HEK293 (cell line): ENCODE data around the gene CRB3.
A peak's percentile ranks its signal among the peaks of the same experiment; 100 is the strongest.

Experiments used
- GLIS1 ChIP-seq: fragments of 450-650 bp; formaldehyde crosslinking; IDR thresholded peaks from 2 replicates; pipeline ENCODE4 v1.5.1; 2016; ENCODE audit warnings: missing biosample characterization, missing genetic modification characterization
- MEIS1 ChIP-seq: sonication (generic); formaldehyde crosslinking; IDR thresholded peaks from 2 replicates; pipeline ENCODE4 v1.8.1; 2022; ENCODE audit warnings: missing genetic modification reagents, mild to moderate bottlenecking, borderline replicate concordance
- OSR2 ChIP-seq: fragments of 450-650 bp; formaldehyde crosslinking; IDR thresholded peaks from 2 replicates; pipeline ENCODE4 v1.5.1; 2016; ENCODE audit warnings: missing biosample characterization, missing genetic modification characterization
- RBAK ChIP-seq: fragments of 450-650 bp; formaldehyde crosslinking; IDR thresholded peaks from 2 replicates; pipeline ENCODE4 v1.5.1; 2016; ENCODE audit warnings: missing biosample characterization, missing genetic modification characterization
- TRIM28 ChIP-seq: IDR thresholded peaks from 2 replicates; pipeline ENCODE4 v1.6.1; 2011; ENCODE audit warnings: low read length, control low read depth, borderline replicate concordance
- ZBTB8A ChIP-seq: fragments of 450-650 bp; formaldehyde crosslinking; IDR thresholded peaks from 2 replicates; pipeline ENCODE4 v1.5.1; 2016; ENCODE audit warnings: missing biosample characterization, missing genetic modification characterization
- ZFHX2 ChIP-seq: fragments of 450-650 bp; formaldehyde crosslinking; conservative IDR thresholded peaks from 2 replicates; pipeline ENCODE4 v1.5.1; 2016; ENCODE audit warnings: missing biosample characterization, missing genetic modification characterization
- ZIC2 ChIP-seq: fragments of 450-650 bp; formaldehyde crosslinking; IDR thresholded peaks from 2 replicates; pipeline ENCODE4 v1.5.1; 2016; ENCODE audit warnings: missing biosample characterization, missing genetic modification characterization
- ZNF138 ChIP-seq: fragments of 450-650 bp; formaldehyde crosslinking; IDR thresholded peaks from 2 replicates; pipeline ENCODE4 v1.5.1; 2016; ENCODE audit warnings: missing biosample characterization, missing genetic modification characterization, borderline replicate concordance
- ZNF23 ChIP-seq: fragments of 450-650 bp; formaldehyde crosslinking; IDR thresholded peaks from 2 replicates; pipeline ENCODE4 v1.5.1; 2016; ENCODE audit warnings: missing biosample characterization, missing genetic modification characterization, borderline replicate concordance
- ZNF311 ChIP-seq: fragments of 450-650 bp; formaldehyde crosslinking; IDR thresholded peaks from 2 replicates; pipeline ENCODE4 v1.5.1; 2017; ENCODE audit warnings: missing biosample characterization, missing genetic modification characterization, borderline replicate concordance
- ZNF350 ChIP-seq: fragments of 450-650 bp; formaldehyde crosslinking; IDR thresholded peaks from 2 replicates; pipeline ENCODE4 v1.5.0; 2017; ENCODE audit warnings: missing biosample characterization, mild to moderate bottlenecking, missing genetic modification characterization
- ZNF37A ChIP-seq: fragments of 450-650 bp; IDR thresholded peaks from 2 replicates; pipeline ENCODE4 v1.5.1; 2018; ENCODE audit warnings: missing biosample characterization, missing genetic modification characterization
- ZNF426 ChIP-seq: fragments of 450-650 bp; formaldehyde crosslinking; IDR thresholded peaks from 2 replicates; pipeline ENCODE4 v1.5.1; 2017; ENCODE audit warnings: missing biosample characterization, missing genetic modification characterization, mild to moderate bottlenecking, inconsistent platforms, moderate library complexity
- ZNF48 ChIP-seq: fragments of 450-650 bp; formaldehyde crosslinking; IDR thresholded peaks from 2 replicates; pipeline ENCODE4 v1.5.1; 2016; ENCODE audit warnings: missing biosample characterization, missing genetic modification characterization
- ZNF549 ChIP-seq: fragments of 450-650 bp; IDR thresholded peaks from 2 replicates; pipeline ENCODE4 v1.5.1; 2018; ENCODE audit warnings: missing biosample characterization, missing genetic modification characterization, mild to moderate bottlenecking, inconsistent platforms, moderate library complexity
- ZNF561 ChIP-seq: fragments of 450-650 bp; IDR thresholded peaks from 2 replicates; pipeline ENCODE4 v1.5.1; 2018; ENCODE audit warnings: missing biosample characterization, missing genetic modification characterization, borderline replicate concordance
- ZNF768 ChIP-seq: fragments of 450-650 bp; formaldehyde crosslinking; IDR thresholded peaks from 2 replicates; pipeline ENCODE4 v1.5.1; 2018; ENCODE audit warnings: missing biosample characterization, mild to moderate bottlenecking, missing genetic modification characterization
- ZSCAN16 ChIP-seq: fragments of 450-650 bp; formaldehyde crosslinking; IDR thresholded peaks from 2 replicates; pipeline ENCODE4 v1.5.1; 2016; ENCODE audit warnings: missing biosample characterization, missing genetic modification characterization
- TF ChIP-seq, protein P1 (sequence below): fragments of 450-650 bp; formaldehyde crosslinking; IDR thresholded peaks from 2 replicates; pipeline ENCODE4 v1.5.0; 2017; ENCODE audit warnings: missing biosample characterization, missing genetic modification characterization, borderline replicate concordance
- TF ChIP-seq, protein P2 (sequence below): fragments of 450-650 bp; formaldehyde crosslinking; IDR thresholded peaks from 2 replicates; pipeline ENCODE4 v1.5.1; 2017; ENCODE audit warnings: missing biosample characterization, missing genetic modification characterization
- TF ChIP-seq, protein P3 (sequence below): fragments of 450-650 bp; formaldehyde crosslinking; IDR thresholded peaks from 2 replicates; pipeline ENCODE4 v1.5.1; 2016; ENCODE audit warnings: missing biosample characterization, missing genetic modification characterization, low read depth
- TF ChIP-seq, protein P4 (sequence below): IDR thresholded peaks from 2 replicates; pipeline ENCODE4 v1.6.1; 2011; ENCODE audit warnings: mild to moderate bottlenecking, low read depth, low read length, borderline replicate concordance
- TF ChIP-seq, protein P5 (sequence below): fragments of 450-650 bp; formaldehyde crosslinking; conservative IDR thresholded peaks from 2 replicates; pipeline ENCODE4 v1.5.1; 2016; ENCODE audit warnings: low read depth, missing biosample characterization, missing genetic modification characterization
- TF ChIP-seq, protein P6 (sequence below): fragments of 450-650 bp; formaldehyde crosslinking; IDR thresholded peaks from 2 replicates; pipeline ENCODE4 v1.5.1; 2017; ENCODE audit warnings: missing biosample characterization, missing genetic modification characterization
- TF ChIP-seq, protein P7 (sequence below): sonication (generic); formaldehyde crosslinking; IDR thresholded peaks from 2 replicates; pipeline ENCODE4 v1.8.1; 2022; ENCODE audit warnings: mild to moderate bottlenecking, moderate library complexity, missing genetic modification reagents

The CRB3 gene

DNA sequence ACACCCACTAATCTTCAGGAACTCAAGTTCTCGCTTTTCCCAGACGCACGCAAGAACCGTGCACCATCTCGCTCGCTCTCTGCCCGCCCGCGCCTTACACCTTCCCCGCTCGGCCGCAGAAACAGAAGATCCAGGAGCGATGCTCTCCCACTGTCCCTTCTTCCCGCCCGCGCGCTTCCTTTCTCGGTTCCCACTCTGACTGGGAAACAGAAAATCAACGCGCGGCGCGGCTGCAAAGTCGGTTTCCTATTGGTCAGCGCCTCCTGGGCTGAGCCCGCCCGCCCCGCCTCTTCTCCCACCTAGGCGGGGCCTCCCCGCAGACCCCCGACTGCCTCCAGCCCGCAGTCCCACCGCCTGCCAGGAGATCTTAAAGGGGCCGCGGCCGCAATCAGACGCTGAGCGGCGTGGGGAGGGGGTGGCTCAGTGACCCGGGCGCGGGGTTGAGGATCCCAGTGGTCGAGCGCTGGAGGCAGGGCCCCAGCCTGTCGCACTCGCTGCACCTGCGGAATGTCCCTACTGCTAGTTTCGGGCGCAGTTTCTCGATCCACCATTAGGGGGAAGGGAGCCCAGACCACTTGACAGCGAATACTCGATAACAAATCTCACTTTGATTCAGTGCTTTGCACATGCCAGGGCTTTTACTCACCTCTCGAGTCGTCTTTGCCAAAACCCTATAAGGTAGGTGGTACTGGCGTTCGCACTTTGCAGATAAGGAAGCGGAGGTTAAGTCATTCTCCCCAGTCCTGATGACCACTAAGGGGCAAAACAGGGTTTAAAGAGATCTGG is 3.8 kb upstream of the CRB3 start (continued):
- TF ChIP-seq, protein P1, sequence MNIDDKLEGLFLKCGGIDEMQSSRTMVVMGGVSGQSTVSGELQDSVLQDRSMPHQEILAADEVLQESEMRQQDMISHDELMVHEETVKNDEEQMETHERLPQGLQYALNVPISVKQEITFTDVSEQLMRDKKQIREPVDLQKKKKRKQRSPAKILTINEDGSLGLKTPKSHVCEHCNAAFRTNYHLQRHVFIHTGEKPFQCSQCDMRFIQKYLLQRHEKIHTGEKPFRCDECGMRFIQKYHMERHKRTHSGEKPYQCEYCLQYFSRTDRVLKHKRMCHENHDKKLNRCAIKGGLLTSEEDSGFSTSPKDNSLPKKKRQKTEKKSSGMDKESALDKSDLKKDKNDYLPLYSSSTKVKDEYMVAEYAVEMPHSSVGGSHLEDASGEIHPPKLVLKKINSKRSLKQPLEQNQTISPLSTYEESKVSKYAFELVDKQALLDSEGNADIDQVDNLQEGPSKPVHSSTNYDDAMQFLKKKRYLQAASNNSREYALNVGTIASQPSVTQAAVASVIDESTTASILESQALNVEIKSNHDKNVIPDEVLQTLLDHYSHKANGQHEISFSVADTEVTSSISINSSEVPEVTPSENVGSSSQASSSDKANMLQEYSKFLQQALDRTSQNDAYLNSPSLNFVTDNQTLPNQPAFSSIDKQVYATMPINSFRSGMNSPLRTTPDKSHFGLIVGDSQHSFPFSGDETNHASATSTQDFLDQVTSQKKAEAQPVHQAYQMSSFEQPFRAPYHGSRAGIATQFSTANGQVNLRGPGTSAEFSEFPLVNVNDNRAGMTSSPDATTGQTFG (tag by site-specific recombination), result 0 out of 2 replicates have a peak, but pooled peaks have one; percentile 51
- TF ChIP-seq, protein P2, sequence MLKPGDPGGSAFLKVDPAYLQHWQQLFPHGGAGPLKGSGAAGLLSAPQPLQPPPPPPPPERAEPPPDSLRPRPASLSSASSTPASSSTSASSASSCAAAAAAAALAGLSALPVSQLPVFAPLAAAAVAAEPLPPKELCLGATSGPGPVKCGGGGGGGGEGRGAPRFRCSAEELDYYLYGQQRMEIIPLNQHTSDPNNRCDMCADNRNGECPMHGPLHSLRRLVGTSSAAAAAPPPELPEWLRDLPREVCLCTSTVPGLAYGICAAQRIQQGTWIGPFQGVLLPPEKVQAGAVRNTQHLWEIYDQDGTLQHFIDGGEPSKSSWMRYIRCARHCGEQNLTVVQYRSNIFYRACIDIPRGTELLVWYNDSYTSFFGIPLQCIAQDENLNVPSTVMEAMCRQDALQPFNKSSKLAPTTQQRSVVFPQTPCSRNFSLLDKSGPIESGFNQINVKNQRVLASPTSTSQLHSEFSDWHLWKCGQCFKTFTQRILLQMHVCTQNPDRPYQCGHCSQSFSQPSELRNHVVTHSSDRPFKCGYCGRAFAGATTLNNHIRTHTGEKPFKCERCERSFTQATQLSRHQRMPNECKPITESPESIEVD (tag by site-specific recombination), result peak; percentile 28; the same call in 1 of the 2 replicates
- TF ChIP-seq ZNF561 (tag by site-specific recombination) (no peak; the same call in none of the 2 replicates), GLIS1 (peak; percentile 91), ZSCAN16 (tag by site-specific recombination) (no peak), ZFHX2 (tag by site-specific recombination) (peak; percentile 81), ZBTB8A (tag by site-specific recombination) (peak; percentile 62; the same call in 1 of the 2 replicates), TRIM28 (no peak), ZNF23 (no peak), ZNF48 (tag by site-specific recombination) (no peak), ZNF37A (tag by site-specific recombination) (no peak), MEIS1 (CRISPR knock-in tag) (no peak), ZNF311 (tag by site-specific recombination) (no peak), ZNF350 (tag by site-specific recombination) (no peak), ZNF138 (tag by site-specific recombination) (no peak), ZNF426 (tag by site-specific recombination) (no peak), OSR2 (tag by site-specific recombination) (no peak), ZNF768 (tag by site-specific recombination) (no peak), ZIC2 (tag by site-specific recombination) (peak; percentile 89), RBAK (tag by site-specific recombination) (0 out of 2 replicates have a peak, but pooled peaks have one; percentile 71), ZNF549 (tag by site-specific recombination) (no peak)
- TF ChIP-seq, protein P3, sequence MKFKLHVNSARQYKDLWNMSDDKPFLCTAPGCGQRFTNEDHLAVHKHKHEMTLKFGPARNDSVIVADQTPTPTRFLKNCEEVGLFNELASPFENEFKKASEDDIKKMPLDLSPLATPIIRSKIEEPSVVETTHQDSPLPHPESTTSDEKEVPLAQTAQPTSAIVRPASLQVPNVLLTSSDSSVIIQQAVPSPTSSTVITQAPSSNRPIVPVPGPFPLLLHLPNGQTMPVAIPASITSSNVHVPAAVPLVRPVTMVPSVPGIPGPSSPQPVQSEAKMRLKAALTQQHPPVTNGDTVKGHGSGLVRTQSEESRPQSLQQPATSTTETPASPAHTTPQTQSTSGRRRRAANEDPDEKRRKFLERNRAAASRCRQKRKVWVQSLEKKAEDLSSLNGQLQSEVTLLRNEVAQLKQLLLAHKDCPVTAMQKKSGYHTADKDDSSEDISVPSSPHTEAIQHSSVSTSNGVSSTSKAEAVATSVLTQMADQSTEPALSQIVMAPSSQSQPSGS (tag by site-specific recombination), result no peak
- TF ChIP-seq, protein P4, sequence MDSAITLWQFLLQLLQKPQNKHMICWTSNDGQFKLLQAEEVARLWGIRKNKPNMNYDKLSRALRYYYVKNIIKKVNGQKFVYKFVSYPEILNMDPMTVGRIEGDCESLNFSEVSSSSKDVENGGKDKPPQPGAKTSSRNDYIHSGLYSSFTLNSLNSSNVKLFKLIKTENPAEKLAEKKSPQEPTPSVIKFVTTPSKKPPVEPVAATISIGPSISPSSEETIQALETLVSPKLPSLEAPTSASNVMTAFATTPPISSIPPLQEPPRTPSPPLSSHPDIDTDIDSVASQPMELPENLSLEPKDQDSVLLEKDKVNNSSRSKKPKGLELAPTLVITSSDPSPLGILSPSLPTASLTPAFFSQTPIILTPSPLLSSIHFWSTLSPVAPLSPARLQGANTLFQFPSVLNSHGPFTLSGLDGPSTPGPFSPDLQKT, result no peak
- TF ChIP-seq, protein P5, sequence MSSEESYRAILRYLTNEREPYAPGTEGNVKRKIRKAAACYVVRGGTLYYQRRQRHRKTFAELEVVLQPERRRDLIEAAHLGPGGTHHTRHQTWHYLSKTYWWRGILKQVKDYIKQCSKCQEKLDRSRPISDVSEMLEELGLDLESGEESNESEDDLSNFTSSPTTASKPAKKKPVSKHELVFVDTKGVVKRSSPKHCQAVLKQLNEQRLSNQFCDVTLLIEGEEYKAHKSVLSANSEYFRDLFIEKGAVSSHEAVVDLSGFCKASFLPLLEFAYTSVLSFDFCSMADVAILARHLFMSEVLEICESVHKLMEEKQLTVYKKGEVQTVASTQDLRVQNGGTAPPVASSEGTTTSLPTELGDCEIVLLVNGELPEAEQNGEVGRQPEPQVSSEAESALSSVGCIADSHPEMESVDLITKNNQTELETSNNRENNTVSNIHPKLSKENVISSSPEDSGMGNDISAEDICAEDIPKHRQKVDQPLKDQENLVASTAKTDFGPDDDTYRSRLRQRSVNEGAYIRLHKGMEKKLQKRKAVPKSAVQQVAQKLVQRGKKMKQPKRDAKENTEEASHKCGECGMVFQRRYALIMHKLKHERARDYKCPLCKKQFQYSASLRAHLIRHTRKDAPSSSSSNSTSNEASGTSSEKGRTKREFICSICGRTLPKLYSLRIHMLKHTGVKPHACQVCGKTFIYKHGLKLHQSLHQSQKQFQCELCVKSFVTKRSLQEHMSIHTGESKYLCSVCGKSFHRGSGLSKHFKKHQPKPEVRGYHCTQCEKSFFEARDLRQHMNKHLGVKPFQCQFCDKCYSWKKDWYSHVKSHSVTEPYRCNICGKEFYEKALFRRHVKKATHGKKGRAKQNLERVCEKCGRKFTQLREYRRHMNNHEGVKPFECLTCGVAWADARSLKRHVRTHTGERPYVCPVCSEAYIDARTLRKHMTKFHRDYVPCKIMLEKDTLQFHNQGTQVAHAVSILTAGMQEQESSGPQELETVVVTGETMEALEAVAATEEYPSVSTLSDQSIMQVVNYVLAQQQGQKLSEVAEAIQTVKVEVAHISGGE (tag by site-specific recombination), result peak; percentile 61
- TF ChIP-seq, protein P6, sequence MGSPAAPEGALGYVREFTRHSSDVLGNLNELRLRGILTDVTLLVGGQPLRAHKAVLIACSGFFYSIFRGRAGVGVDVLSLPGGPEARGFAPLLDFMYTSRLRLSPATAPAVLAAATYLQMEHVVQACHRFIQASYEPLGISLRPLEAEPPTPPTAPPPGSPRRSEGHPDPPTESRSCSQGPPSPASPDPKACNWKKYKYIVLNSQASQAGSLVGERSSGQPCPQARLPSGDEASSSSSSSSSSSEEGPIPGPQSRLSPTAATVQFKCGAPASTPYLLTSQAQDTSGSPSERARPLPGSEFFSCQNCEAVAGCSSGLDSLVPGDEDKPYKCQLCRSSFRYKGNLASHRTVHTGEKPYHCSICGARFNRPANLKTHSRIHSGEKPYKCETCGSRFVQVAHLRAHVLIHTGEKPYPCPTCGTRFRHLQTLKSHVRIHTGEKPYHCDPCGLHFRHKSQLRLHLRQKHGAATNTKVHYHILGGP (tag by site-specific recombination), result no peak
- TF ChIP-seq, protein P7, sequence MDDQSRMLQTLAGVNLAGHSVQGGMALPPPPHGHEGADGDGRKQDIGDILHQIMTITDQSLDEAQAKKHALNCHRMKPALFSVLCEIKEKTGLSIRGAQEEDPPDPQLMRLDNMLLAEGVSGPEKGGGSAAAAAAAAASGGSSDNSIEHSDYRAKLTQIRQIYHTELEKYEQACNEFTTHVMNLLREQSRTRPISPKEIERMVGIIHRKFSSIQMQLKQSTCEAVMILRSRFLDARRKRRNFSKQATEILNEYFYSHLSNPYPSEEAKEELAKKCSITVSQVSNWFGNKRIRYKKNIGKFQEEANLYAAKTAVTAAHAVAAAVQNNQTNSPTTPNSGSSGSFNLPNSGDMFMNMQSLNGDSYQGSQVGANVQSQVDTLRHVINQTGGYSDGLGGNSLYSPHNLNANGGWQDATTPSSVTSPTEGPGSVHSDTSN (CRISPR knock-in tag), result peak; percentile 18; the same call in 1 of the 2 replicates
